ENCODE data around the gene TSPAN17. TPM values are rescaled to one million over a fixed set of nuclear protein-coding genes. Genes with fewer than 3 reads are reported as not detected.

TSPAN17 gene
- polyA plus RNA-seq, 12 donors: 22.8 to 27.1 (median 25.3) TPM; not detected in 1

DNA sequence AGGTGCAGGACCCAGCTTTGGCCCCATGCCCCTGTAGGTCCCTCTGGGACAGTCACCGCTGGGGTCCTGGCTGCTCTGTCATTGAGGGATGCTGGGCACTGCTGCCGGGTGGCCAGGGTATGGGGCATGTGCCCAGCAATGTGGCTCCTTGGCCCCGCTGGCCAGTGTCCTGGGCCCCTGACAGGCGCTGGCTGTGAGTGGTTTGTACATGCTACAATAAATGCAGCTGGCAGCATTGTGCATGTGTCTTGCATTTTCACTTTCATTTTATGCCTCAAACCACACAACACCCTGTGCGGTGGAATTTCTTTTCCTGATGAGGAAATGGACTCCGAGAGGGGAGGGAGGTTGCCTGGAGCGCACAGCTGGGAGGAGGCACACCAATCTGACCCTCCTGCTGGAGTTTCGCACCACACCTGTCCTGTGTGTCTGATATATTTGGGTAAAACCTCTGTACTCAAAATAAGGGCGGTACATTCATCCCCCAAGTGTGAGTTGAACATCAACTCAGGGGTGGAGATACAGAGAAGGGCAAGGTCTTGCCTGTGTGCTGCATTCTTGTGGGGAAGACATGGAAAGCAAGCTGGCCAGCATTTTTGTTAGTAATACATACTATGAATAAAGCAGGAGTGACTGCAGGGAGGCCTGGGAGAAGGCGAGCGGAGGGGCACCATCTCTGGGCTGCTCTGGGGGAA, 11.7 kb downstream of the TSPAN17 start:
- DNase-seq: no peak

DNA sequence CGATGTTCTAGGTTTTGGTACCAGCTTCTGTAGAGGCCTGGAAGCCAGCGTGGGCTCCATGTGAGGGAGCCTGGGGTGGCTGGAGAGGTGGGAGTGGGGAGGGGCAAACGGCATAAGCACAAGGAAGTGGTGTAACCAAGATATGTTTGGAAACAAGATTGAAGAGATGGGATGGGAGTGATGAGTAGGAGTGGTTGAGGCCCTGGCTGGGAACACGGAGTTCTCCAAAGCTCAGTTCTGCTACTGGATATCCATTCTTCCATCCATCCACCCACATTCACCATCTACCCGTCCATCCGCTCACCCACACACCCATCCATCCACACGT, 12.2 kb downstream of the TSPAN17 start:
- DNase-seq: no peak

DNA sequence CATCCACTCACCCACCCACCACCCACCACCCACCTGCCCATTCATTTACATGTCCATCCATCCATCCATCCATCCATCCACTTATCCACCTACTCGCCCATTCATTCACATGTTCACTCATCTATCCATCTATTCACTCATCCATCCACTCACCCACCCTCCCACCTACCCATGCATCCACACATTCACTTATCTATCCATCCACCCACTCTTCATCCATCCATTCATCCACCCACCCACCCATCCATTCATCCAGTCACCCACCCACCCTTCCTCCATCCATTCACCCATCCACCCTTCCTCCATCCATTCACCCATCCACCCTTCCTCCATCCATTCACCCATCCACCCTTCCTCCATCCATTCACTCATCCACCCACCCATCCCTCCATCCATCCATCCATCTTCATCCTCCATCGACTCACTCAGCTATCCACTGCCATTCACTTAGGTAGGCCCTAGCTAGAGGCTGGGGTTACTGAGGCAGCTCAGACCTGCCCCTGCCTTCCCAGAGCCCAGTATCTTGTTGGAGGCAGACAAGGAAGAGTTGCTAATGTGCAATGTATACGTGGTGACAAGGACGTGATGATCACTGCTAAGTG, 12.7 kb downstream of the TSPAN17 start:
- DNase-seq: no peak

DNA sequence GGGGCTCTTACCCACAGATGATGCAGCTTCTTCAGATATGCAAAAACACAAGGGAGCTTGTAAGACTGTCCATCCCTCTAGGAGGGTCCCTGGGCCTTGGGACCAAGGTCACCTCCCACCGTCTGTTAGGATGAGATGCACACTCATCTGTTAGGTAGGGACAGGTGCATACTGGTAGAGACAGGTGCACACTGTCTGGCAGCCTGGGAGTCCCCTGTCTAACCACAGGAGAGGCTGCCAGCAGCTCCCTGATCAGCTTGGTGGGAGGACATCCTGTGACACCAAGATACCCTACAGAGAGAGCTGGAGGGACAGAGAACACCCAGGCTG, 13.2 kb downstream of the TSPAN17 start:
- no peak for DNase-seq

DNA sequence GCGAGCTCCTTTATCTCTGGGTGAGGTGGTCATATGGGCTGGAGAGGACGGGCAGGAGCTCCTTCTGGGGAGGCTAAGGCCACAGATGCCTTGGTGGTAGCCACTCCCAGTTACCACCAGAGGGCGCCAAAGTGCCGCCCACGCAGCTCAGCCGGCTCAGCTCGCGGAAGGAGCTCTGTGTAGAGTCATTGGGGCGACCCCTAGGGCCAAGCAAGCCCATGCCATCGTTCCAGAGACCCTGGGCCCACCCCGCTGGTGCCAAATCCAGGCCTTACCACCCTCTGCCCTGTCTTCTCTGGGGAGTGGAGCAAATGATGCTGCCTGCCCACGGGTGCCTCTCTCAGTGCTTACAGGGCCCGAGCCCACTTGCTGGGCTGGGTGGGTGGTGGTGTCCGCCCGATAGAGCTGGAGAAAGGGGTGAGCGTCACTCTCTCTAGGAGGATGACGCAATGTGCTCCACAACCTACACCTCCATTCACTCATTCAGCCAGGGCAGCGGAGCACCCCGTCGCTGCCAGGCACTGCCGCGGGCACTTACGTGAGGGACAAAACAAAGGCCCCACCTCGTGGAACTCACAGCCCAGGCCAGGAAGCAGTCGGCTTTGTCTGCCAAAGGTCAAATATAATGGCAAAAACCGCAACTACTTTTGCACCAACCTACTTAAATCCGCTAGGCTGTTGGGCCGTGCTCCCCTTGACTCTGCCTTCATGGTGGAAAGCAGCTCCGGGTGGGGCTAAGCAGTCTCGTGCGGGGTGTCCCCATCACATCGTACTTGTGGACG, 13.8 kb downstream of the TSPAN17 start:
- peak; percentile 82 for DNase-seq

DNA sequence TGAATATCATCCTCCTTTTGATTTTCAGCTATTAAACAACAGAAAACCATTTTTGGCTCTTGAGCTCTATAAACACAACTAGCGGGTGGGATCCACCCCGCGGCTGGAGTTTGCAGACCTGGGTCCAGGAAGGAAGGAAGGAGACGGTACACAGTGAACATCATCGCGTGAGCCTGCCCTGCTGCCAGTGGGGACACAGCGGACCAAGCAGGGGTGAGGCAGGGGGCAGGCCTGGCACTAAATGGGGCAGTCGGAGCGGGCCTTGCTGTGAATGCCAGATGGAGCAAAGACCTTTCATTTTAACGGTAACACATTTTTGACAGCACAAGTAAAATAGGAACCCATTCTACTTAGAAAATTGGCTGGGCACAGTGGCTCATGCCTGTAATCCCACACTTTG, 14.4 kb downstream of the TSPAN17 start:
- no peak for DNase-seq

DNA sequence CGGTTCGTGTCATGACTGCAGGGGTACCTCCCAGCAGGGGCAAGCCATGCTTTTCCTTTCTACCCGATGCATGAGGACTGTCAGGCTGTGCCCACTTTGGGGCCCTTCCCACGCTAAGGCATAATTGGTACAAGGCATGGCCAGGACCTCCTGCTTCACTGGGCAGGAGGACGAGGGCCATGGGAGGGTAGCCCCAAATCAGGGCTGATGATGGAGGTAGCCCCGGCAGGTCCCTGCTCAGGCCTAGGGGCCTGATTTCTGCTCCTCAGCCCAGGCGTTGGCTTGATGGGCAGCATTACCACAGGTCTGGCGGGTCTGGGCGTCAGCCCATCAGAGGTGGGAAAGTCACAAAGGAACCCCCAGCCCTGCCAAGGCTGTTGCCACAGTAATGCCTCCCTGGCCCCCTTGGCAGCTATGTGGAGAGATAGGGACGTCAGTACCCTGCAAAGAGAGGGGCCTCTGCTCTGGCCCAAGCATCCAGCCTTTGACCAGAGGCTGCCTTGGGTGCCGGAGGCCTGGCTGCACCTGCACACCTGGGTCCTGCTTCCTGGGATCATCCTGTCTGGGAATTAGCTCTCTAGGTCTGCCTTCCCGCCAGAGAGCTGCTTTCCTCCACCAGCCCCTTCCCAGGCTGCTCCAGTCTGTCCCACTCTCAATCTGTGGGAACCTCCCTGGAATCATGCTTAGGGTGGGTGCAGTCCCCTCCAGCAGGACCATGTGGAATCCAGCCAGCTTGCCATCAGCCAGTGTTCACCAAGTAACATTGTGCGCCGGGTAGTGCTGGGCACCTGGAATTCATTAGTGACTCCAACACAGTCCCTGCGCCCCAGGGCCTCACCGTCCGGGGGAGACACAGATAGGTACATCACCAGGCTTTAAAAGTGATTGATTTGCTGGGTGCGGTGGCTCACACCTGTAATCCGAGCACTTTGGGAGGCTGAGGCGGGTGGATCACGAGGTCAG, 15.4 kb downstream of the TSPAN17 start:
- no peak for DNase-seq

DNA sequence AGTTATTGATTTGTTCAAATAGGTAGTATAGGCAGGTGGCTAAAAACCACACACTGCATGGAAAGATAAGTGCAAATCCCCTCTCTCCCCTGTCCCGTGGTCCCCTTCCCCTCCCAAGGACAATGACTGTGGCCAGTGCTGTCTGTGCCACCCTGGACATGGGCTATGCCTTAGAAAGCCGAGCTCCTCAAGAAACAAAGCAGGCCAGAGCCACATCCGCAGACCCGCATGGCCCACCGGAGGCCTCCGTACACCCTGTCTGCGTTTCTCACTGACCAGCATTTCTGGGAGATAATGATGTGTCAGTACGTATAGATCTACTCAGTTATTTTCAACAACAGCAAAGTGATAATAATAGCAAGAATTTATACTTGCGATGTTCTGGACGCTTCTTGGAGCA, 16.3 kb downstream of the TSPAN17 start:
- no peak for DNase-seq

DNA sequence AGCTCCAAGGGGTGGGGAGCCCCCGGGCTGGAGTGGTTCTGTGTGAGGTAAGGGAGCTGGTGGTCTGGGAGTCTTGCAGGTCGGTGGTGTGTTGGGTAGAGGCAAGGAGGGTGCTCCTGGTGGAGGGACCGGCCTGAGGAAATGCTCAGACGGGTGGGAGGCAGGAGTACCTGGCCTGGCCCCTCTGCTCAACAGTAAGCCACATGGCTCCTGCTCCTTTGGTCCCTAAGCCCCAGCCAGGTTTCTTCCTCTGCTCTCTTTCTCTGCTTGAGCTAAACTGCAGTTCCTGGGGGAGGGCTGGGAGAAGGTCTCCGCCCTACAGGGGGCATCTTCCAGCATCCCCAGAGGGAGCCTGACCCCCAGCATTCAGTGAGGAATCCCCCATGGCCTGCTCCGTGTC, 17.2 kb downstream of the TSPAN17 start:
- no peak for DNase-seq

DNA sequence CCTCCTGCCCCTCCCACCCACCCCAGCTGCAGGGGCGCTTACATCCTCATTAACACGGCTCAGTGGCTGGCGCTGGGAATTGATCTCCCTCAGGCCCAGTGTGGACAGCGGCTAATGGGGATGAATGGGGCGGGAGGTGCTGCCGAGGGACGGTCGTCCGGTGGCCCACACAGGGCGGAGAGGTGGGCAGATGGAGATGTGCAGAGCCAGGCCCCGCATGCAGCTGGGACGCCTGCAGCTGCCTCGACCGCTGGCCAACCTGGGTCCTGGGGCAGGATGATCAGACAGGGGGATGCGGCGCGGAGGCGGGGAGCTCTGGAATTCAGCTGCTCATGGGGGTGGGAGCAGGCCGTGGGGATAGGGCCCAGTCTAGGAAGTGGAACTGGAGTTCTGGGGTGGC, 17.6 kb downstream of the TSPAN17 start:
- no peak for DNase-seq

DNA sequence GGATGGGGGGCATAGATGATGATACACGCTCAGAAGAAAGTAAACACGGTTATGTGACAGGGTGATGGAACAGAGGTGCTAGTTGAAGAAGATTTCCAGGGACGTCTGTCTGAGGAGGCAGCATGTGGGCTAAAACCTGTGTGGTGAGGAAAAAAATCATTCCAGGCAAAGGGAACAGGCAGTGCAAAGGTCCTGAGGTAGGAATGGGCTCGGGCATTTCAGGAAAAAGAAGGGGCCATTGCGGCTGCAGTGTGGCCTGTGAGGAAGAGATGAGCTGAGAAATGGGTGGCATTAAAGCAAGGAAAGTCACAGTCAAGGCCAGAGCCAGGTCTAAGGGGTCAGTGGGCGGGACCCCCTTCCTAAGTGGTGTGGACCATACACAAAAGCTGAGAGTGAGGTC, 18.2 kb downstream of the TSPAN17 start:
- DNase-seq: no peak

DNA sequence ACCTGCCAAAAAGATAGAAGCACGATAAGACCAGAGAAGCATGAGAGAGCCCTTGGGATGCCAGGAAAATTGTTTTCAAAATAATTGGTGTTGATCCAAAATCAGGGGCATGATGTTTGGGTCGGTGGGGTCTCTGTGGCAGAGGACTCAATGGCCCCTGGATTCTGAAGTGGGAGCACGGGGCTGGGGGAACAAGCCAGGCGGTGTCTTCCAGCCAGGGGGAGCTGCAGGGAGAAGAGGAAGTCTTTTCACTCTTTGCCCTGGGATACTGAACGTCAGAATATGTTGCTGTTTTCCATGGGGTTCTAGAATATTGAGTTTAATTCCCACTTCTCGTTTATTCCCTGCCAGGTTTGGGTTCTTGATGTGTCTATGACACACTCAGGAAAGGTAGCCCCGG, 20.4 kb downstream of the TSPAN17 start:
- DNase-seq: no peak

DNA sequence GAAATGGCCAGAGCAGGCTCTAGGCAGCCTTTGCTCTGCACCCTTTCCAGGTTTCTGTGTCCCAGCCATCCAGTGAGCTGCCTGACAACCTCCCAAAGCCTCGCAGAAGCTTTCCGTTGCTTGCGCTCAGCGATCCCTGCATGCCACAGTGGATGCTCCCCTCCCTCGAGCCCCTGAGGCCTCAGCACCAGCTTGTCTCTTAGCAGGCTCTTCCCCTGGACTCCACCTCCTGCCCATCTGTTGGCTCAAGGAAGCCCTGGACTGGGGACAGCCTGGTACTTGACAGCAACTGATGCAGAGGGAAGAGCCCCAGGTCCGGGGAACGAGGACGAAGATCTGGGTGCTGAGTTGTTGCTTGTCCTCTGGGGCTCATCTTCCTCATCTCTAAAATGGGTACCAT, 23.2 kb downstream of the TSPAN17 start:
- DNase-seq: no peak

DNA sequence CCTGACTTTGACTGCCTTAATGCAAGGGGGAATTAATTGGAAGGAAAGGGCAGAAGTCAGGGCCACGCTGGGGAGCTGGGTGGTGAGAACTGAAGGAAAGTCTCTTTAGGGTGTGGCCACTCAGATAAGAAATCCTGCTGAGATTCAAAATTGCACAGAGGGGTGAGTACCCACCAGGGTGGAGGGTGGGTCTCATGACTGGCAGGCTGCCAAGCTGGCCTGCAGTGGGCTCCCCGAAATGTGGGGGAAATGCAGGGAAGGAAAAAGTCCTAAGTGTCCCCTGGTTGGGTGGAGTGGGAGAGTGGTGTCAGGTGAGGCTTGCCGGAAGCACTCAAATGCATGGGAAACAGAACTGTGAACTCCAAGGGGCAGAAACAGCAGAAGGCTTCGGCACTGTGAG, 24.1 kb downstream of the TSPAN17 start:
- no peak for DNase-seq

DNA sequence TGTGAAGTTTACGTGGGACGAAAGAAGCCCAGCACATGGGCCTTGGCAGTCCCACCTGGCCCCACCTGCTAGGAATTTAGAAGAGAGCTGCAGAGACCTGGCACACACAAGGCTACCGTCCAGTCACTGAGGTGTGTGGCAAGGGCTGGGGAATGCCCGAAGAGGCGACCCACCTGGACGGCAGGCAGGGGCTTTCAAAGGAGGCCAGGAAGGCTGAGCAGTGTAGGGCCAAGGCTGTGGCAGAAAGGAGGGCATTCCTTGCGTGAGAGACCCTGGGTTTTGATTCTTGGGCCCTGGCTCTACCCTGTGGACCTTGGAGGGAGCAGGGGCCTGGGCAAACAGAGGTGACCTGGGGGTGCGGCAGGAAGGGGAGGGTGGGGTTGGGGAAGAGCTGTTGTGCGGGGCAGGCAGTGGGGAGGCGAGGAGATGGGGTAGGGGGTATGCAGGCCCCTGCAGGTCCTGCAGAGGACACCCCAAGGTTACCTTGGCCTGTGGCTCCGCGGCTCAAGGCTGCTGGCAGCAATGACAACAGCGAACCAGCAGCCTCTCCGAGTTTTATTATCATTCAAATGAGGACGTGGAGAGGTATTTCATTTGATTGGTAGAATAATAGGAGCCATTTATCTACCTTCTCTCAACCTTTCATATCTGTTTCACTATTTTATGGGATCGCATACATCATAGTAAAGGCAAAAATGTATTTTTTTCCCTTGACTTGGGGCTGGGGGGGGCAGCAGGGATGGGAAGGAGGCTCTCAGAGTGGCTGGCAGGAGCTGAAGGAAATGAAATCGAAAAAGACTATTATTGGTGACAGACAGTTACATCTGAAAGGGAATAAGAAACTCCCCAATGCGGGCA, 24.8 kb downstream of the TSPAN17 start:
- no peak for DNase-seq

DNA sequence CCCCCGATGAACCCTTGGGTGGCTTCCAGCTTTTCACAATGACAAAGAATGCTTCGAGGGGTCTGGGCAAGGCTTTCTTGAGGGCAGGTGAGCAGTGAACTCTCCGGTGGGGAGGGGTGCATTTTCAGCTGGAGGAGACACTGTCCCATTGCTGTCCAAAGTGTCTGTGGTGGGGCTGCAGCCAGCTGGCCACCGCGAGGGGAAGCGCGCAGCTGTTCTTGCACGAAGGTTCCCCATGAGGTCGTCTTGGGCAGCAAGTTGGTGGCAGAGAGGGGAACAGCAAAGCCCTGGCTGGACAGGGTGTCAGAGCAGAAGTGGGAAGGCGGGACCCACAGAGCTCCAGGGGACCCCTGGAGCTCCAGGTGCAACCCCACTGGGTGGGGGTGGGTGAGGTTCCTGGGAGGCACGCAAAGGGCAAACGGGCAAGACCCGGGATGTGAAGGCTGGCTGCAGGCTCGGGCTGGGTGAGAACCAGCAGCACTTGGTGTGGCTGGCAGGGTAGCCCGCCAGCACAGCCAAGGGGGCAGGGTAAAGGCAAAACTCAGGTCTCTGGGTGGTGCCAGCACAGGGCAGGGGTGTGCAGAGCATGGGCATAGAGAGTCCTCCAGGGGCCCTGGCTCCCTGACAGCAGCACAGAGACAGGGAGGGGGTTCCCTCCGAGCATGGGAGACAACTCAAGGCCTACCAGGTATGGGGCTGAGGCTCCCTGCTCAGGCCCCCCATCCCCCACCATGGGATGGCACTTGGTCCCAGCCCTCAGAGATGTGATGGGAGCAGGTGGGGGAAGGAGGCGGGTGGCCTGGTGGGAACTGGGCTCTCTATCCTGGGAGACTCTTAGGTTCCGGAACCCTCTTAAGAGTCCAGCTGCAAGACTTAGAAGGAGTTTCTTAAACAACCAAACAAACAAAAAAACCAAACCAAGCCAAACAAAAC, 26.6 kb downstream of the TSPAN17 start:
- DNase-seq: no peak

DNA sequence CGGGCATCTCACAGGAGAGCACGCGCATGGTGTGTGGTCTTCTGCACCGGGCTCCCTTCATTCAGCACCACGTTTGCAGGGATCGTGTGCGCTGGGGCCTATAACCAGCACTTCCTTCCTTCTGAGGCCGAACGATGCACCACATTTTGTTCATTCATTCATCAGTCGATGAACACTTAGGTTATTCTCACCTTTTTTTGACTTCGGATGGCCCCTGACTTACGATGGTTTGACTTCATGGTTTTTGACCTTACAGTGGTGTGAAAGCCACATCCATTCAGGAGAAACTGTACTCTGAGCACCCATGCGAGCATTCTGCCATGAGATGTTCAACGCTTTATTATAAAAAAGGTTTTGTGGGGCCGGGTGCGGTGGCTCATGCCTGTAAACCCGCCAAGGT, 27.5 kb downstream of the TSPAN17 start:
- DNase-seq: no peak

DNA sequence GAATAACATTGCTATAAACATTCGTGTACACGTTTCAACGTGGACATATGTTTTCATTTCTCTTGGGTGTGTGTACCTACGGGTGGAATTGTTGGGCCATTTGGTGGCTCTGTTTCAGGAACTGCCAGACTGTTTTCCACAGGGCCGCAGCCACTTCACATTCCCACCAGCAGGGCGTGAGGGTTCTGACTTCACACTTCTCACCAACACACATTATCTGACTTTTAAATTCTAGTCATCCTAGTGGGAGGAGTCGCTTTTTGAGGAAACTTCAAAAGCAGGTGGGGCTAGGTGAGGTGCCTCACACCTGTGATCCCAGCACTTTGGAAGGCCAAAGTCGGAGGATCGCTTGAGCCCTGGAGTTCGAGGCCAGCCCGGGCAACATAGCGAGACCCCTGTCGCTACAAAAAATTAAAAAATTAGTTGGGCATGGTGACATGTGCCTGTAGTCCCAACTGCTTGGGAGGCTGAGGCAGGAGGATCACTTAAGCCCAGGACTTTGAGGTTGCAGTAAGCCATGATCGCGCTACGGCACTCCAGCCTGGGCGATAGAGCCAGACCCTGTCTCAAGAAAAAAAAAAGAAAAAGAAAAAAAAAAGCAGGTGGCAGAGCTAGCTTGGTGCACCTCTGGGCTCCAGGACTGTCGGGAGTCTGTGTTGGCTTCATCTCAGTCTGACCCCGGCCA, 28.5 kb downstream of the TSPAN17 start:
- DNase-seq: no peak

DNA sequence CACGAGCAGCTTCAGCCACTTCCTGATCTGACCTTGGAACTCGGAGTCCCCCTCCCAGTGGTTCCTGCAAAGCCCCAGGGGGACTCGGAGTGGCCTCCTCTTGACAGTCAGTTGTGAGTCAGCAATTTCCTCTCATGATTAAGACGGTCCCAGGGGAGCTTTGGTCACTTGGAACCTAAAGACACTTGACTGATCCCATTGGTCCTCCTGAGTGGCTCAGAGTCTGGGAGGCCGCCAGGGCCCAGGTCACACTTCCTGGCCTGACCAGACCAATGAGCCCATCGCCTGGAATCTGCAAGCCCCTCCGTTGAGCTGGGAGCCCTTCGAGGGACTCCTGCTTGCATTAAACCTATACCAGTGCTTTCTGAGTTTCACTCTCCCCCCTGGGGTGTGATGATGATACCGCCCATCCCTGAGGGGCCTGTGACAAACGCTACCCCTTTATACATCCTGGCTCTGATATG, 29.1 kb downstream of the TSPAN17 start:
- DNase-seq: no peak
